ENCODE results near the gene PREX1.

DNA sequence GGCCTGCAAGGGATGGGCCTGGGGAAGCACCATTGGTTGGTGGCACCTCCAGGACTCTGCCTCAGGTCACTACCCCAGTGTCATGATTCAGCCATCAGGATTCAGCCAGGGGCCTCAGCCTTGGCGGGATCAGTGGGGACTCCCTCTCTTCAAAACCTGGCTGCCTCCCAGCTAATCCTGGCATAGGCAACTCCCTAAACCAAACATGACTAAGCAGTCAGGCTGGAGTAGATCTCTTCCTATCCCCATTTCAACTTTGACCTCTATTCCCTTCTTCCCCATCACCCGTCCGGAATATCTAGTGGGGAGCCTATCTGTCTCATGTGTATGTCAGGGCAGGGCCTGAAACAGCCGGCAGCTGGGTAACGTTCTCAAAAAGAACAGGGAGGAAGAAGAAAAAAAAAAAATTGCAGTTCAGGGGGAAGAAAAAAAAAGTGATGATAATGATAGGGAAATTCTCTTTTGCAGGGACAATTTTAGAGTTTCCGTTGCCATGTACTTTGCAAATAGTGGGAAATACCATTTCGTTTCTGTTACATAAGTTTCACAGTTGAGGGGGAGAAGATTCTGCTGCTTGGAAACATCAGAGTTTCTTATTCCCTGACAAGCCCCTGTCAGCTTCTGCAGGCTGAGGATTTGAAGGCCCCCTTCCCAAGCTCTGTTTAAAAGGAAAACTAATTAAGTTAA is 4.1 kb upstream of the PREX1 start:
- TF ChIP-seq, protein P1, sequence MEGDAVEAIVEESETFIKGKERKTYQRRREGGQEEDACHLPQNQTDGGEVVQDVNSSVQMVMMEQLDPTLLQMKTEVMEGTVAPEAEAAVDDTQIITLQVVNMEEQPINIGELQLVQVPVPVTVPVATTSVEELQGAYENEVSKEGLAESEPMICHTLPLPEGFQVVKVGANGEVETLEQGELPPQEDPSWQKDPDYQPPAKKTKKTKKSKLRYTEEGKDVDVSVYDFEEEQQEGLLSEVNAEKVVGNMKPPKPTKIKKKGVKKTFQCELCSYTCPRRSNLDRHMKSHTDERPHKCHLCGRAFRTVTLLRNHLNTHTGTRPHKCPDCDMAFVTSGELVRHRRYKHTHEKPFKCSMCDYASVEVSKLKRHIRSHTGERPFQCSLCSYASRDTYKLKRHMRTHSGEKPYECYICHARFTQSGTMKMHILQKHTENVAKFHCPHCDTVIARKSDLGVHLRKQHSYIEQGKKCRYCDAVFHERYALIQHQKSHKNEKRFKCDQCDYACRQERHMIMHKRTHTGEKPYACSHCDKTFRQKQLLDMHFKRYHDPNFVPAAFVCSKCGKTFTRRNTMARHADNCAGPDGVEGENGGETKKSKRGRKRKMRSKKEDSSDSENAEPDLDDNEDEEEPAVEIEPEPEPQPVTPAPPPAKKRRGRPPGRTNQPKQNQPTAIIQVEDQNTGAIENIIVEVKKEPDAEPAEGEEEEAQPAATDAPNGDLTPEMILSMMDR (IDR thresholded peaks at IDR 0.05), result no peak
- TF ChIP-seq POLR2A (IDR thresholded peaks at IDR 0.05), result no peak

All from adrenal gland (tissue), 5 donors.